ENCODE data around the gene MTMR3.
"Not testable (repeated sequence)": the region's sequence is repeated elsewhere in the genome, so short reads cannot be mapped to it uniquely, and the experiment has no call there.

MTMR3 gene

DNA sequence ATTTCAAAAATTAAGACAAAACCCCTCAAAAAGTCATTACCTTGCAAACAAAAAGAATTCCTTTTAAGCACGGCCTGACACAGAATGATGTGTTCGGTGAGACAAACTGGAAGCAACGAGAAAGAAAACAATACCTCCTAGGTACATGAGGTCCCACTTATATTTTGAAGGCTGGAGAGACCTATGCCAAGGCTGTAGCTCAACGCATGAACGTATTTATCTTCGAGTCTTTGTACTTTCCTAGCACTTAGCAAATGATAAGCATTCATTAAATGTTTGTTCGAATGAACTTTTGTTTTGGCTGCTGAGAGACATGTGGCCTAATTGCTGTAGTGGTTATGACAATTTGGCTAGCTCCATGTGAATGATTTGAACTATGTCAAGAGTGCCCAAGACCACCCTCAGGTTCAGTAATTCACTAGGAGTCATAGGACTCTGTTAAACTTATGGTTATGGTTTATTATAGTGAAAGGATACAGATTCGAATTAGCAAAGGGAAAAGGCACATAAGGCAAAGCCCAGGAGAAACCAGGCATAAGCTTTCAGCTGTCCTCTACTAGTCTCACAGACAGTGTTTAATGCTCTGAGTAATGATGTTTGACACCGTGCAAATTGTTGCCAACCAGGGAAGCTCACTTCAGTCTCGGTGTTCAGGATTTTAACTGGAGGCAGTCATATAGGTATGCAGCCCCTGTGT, 171.2 kb downstream of the MTMR3 start:
- no peak for DNase-seq (ENCODE audit: low read depth in 3 of 3)

DNA sequence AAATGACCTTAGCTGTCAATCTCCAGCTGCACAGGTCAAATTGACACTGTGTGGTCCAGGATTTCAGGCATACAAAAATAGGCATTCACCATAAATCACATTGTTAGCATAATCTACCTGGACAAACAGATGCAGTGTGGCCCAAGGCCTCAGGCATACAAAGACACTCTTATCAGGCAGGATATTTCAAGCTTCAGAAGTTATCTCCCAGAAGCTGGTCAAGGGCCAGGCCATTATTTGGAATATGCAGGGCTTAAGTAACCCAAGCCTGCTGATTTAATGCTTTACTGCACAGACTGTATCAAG, 171.7 kb downstream of the MTMR3 start:
- DNase-seq (ENCODE audit: low read depth in 3 of 3), result no peak

DNA sequence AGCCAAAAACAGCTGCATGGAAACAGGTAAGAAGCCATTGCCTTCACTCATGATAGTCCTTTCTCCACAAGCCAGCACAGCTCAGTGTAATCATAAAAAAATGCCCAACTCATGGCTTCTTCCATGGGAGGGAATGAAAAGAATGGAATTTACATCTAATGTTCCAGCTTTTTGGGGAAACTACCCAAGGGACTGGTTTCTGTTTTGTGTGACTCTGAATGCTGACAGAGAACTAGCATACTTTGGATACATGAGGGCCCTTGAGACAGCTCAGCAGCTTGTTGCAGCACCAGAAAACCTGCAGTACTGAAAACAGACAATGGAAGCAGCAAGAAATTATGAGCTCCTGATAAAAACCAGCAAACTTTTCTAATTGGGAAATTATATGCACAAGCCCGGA, 173.0 kb downstream of the MTMR3 start:
- no peak for DNase-seq (ENCODE audit: low read depth in 3 of 3)

DNA sequence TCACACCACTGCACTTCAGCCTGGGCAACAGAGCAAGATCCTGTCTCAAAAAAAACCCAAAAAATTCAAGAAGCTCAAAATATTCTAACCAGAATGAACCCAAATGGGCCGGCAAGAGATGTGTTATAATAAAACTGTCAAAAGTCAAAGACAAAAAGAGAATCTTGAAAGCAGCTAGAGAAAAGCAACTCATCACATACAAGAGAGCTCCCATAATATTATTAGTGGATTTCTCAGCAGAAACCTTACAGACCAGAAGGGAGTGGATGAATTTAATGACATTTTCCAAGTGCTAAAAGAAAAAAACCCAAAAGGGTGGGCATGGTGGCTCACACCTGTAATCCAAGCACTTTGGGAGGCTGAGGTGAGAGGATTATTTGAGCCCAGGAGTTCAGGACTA, 174.4 kb downstream of the MTMR3 start:
- DNase-seq (ENCODE audit: low read depth in 3 of 3), result no peak

DNA sequence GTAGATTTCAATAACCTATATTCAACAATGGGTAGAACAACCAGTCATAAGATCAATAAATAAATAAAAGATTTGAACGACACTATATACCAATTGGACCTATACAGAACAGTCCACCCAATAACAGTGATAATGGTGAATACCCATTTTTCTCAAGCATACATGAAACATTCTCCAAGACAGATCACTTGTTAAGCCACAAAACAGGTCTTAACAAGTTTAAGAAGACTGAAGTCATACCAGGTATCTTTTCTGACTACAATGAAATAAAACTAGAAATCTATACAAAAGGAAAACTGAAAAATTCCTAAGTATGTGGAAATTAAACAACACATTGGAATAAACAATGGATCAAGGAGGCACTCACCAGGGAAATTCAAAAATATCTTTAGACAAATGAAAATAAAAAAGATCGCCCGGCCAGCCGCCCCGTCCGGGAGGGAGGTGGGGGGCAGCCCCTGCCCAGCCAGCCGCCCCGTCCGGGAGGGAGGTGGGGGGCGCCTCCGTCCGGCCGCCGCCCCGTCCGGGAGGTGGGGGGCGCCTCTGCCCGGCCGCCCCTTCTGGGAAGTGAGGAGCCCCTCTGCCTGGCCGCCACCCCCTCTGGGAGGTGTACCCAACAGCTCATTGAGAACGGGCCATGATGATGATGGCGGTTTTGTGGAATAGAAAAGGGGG, 176.5 kb downstream of the MTMR3 start:
- DNase-seq (ENCODE audit: low read depth in 3 of 3), result not testable (repeated sequence)

DNA sequence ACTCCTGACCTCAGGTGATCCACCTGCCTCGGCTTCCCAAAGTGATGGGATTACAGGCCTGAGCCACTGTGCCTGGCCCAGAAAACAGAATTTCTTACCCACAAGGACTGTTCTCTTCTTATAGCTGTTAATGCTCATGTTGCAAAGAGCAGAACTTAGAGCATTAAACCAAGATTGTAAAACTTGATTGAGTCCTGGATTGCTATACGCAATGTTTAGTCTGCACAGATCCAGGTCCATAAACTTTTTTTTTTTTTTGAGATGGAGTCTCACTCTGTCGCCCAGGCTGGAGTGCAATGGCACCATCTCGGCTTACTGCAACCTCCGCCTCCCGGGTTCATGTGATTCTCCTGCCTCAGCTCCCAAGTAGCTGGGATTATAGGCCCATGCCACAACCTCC, 178.1 kb downstream of the MTMR3 start:
- DNase-seq (ENCODE audit: low read depth in 3 of 3), result not testable (repeated sequence)

DNA sequence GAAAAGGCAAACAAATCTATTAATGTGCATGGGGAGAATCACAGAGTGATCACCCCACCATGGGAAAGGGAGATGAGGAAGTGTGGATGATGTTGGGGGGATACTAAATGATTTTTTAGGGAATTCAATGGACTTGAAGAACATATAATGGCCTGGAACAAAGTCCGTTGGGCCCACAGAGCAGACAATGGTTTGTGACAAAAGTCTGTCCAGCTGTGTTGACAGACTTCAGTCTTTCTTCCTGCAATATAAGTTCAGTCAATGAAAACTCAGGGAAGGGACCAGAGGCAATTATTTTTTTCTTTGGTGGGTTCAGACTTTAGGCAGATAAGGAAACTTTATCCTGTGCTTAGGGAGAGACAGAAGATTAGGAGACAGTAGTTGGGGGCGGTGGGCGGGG, 179.3 kb downstream of the MTMR3 start:
- DNase-seq (ENCODE audit: low read depth in 3 of 3), result no peak

DNA sequence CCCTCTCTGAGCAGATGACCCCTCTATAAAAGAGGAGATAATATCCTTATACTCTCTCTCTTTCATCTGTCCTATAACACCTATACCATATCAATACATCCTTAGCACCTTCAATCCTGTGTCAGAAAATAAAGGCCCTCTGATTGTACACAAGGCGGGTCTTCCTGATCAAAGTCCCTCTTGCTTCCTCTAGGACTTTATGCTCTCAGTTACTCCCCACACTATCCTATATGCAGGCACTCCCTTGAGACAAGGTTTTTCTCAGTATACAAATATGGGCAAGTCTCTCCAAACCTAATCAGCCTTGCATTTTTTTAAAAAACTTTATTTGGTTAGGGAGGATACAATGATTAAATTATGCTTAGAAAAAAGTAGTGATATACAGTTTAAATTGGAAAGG, 180.0 kb downstream of the MTMR3 start:
- no peak for DNase-seq (ENCODE audit: low read depth in 3 of 3)

DNA sequence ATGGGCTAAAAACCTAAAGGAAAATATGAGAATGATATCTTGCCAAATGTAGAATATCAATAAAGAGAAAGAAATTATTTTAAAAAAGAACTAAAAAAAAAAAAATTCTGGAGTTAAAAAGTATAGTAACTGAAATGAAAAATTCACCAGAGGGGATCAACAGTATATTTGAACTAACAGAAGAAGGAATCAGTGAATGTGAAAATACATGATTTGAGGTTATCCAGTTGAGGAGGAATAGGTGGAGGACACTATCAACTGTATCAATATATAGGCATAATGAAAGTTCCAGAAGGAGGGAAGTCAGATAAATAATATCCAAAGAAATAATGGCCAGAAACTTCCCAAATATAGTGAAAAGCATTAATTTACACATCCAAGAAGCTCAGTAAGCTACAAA, 181.2 kb downstream of the MTMR3 start:
- no peak for DNase-seq (ENCODE audit: low read depth in 3 of 3)

DNA sequence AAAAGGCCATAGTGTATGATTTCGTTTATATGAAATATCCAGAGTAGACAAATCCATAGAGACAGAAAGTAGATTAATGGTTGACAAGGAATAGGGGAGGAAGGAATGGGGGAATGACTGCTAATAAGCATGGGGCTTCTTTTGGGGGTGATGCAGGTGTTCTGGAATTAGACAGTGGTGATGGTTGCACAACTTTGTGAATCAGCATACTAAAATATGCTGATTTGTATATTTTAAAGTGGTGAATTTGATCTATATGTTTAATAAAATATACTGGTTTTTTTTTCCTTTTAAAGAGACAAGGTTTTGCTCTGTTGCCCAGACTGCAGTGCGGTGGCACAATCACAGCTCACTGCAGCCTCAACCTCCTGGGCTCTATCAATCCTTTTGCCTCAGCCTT, 190.8 kb downstream of the MTMR3 start:
- DNase-seq (ENCODE audit: low read depth in 3 of 3), result no peak

DNA sequence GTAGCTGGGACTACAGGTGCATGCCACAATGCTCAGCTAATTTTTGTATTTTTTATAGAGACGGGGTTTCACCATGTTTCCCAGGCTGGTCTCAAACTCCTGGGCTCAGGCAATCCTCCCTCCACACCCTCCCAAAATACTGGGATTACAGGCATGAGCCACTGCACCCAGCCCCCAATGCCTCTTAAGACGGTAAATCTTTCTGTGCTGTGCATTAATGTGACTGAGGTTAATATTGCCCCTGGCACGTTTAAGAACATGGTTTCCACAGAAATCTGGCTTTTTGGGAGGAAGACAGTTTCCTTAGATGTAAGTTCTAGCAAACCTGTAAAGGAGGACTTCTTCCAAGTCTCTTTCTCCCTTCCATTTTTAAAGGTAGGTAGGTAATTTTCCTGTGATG, 191.2 kb downstream of the MTMR3 start:
- DNase-seq (ENCODE audit: low read depth in 3 of 3), result no peak

DNA sequence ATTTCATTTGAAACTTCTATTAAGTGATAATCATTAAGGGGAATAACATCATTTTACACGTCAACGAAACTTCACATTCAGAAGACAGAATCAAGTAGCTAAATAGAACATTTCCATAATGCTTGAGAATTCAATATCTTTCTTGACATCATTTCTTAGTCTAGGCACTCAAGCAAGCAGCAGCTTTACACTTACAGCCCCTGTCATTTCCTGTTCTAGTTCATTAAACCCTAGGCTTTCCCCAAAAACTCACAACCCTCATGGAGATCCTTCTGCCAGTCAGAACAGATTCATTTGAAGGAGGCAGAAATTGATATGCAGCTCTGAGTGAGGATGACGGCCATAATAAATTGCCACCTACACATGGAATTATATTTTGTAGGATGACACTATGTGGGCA, 192.0 kb downstream of the MTMR3 start:
- no peak for DNase-seq (ENCODE audit: low read depth in 3 of 3)

DNA sequence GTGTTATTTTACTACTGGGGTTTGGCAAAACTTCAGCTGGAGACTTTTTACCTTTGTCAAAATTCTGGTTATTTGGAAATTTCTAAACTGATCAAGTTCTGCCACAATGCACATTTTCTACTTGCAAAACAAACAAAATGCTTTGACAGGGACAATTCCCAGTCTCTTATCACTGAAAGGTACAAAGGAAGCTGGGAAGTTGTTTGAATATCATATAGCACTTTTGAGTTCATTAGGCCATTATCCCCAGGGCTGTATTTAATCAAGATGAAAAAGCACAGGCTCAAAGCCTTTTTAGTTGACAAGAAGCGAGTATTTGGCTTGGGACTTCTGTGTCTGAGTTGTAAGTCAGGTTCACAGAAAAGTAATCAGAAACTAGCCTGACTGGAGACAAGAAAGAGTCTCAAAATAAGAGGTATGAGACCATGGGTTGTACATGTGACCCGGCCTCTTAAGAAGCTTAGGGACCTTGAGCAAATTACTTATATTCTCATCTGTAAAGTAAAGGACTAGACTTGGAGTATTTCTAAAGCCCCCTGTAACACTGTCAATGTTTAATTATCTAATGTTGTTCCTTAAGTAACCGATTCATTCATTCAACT, 194.4 kb downstream of the MTMR3 start:
- no peak for DNase-seq (ENCODE audit: low read depth in 3 of 3)

DNA sequence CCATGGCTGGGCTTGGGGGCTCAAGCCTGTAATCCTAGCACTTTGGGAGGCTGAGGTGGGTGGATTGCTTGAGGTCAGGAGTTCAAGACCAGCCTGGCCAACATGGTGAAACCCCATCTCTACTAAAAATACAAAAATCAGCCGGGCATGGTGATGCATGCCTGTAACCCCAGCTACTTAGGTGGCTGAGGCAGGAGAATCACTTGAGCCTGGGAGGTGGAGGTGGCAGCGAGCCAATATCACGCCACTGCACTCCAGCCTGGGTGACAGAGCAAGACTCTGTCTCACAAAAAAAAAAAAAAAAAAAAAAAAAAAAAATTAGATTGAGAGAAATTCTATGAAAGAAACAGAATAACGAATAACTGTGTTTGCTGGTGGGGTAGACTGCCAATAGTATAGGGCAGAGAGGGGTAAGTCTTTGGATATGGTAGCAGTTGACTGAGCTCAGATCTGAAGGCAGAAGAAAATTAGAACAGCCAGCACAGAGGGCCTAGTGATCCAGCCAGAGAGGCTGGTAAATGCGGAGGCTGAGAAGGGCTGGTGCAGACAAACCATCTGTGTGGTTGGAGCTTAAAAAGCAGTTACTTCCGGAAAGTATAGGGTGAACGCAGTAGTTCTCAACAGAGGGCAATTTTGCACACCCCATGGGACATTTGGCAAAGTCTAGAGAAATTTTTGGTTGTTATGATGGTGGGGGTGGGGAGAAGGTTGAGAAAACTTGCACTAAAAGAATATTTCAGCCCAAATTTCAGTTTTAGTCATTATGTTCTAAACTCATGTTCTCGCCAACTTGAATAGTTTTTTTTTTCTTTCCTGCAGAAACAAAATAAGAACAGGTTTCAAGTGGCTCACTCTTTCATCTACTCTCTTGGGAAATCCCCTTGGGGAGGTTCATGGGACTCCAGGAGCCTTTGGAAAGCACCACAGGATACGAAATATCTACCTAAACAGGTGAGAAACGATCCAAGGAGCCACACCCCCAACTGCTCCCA, 195.6 kb downstream of the MTMR3 start:
- DNase-seq (ENCODE audit: low read depth in 3 of 3), result no peak

DNA sequence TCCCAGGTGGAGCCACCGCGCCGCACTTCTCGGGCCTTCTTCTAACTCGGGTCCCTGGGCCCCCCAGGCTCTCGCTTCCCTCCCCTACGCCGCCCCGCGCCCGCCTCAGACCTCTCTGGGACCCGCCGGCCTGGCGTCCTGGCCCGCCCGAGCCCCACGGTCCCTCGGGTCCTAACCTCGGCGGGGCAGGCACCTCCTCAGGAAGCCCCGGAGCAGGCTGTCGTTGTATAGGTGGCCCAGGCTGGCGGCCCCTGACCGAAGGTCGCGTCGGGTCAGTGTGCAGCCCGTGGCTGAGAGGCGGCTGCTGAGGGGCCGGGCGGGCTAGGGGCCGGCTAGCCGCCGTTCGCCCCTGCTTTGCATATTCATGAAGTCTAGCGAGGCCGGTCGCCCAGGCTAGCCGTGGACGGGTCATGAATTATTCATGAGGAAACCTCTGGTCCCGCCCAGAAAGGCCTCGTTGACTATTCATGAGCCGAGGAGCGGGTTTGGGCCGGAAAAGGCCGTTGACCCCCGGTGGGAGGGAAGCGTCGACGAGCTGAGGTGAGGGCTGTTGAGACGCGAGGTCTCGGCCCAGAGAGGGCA, 197.1 kb downstream of the MTMR3 start, which contains the start of gene HORMAD2:
TSS of gene HORMAD2 (plus strand) at position 513 of the 582 bp plus-strand sequence. CDS start 13,489 bp downstream, outside the sequence.
- DNase-seq (ENCODE audit: low read depth in 3 of 3), result no peak
